Stimulated activated CD4-positive, alpha-beta T cell treated with anti-CD3 and anti-CD28 coated beads, Interleukin-4, amount 100 ng/mL, for 1 hour (primary cell): ENCODE data around the gene TKTL2.
"Not testable (repeated sequence)": the region's sequence is repeated elsewhere in the genome, so short reads cannot be mapped to it uniquely, and the experiment has no call there.

Experiments used
- DNase-seq: peaks from one replicate; pipeline ENCODE4 v3.0.0-alpha.2; 2020

Gene TKTL2

GRCh38 chr4:163447023-163447422 lies 26.5 kb downstream of the TKTL2 start:
- not testable (repeated sequence) for DNase-seq

DNA sequence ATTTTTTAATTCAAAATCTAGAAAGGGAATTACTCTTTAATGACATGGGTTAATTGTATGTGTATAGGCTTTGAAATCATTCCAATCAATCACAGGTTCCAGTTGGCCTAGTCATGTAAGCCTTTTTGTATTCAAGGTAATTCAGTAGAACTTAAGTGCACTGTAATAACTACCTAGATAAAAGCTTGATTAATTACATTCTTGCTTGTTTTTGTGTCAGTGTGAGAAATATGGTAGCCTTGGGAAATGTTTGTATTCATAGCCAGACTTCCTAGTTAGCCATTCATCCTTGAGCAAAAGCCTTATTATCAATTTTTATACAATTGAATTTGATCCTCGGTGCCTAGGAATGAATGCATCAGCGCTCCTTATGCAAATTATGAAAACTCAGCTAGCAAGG lies 33.5 kb downstream of the TKTL2 start:
- DNase-seq = no peak
